ENCODE results near the gene SPRED2. TPM values are rescaled to one million over a fixed set of nuclear protein-coding genes. Genes with fewer than 3 reads are reported as not detected.

SPRED2 gene
- total RNA-seq, 1 donor from 2014 or later = 55.8 TPM

- peaks cover 16% of the 10 kb centered on the region for H3K4me1 Mint-ChIP-seq
- H3K9me3 Mint-ChIP-seq = no peaks in the 10 kb centered on the region
- no peak overlapping the region for H3K27ac Mint-ChIP-seq (ENCODE audit: unreplicated experiment)
- no peaks in the 10 kb centered on the region for H3K36me3 Mint-ChIP-seq (ENCODE audit: low read depth)
- H3K4me3 Mint-ChIP-seq = no peak overlapping the region
- DNase-seq (ENCODE audit: low read depth, low spot score) = no peak
- no peaks in the 10 kb centered on the region for H3K27me3 Mint-ChIP-seq (ENCODE audit: low read depth)
- TF ChIP-seq CTCF (conservative IDR thresholded peaks at IDR 0.05) = no peak
Observed at GRCh38 chr2:65281627-65282351, 150.6 kb downstream of the SPRED2 start.

- Mint-ChIP-seq H3K4me1 (peaks cover 33% of the 10 kb centered on the region), H3K9me3 (no peaks in the 10 kb centered on the region), H3K4me3 (no peak overlapping the region), H3K27ac (ENCODE audit: unreplicated experiment) (no peak overlapping the region), H3K36me3 (ENCODE audit: low read depth) (no peaks in the 10 kb centered on the region), H3K27me3 (ENCODE audit: low read depth) (no peaks in the 10 kb centered on the region)
- TF ChIP-seq CTCF (conservative IDR thresholded peaks at IDR 0.05) = no peak
- DNase-seq (ENCODE audit: low read depth, low spot score) = no peak
Observed at GRCh38 chr2:65279756-65280155, 152.6 kb downstream of the SPRED2 start.

- Mint-ChIP-seq H3K4me3 (no peak overlapping the region), H3K27me3 (ENCODE audit: low read depth) (no peaks in the 10 kb centered on the region), H3K9me3 (no peaks in the 10 kb centered on the region), H3K36me3 (ENCODE audit: low read depth) (no peaks in the 10 kb centered on the region), H3K4me1 (peaks cover 37% of the 10 kb centered on the region), H3K27ac (ENCODE audit: unreplicated experiment) (no peak overlapping the region)
- TF ChIP-seq CTCF (conservative IDR thresholded peaks at IDR 0.05) = no peak
- DNase-seq (ENCODE audit: low read depth, low spot score) = no peak
Observed at GRCh38 chr2:65278531-65278981, 153.8 kb downstream of the SPRED2 start.

GRCh38 chr2:65277791-65278483 is 154.5 kb downstream of the SPRED2 start:
- Mint-ChIP-seq H3K4me1 (peaks cover 37% of the 10 kb centered on the region), H3K4me3 (no peak overlapping the region), H3K27me3 (ENCODE audit: low read depth) (no peaks in the 10 kb centered on the region), H3K27ac (ENCODE audit: unreplicated experiment) (no peak overlapping the region), H3K36me3 (ENCODE audit: low read depth) (no peaks in the 10 kb centered on the region), H3K9me3 (no peaks in the 10 kb centered on the region)
- no peak for DNase-seq (ENCODE audit: low read depth, low spot score)
- no peak for TF ChIP-seq CTCF (conservative IDR thresholded peaks at IDR 0.05)

- no peak for DNase-seq (ENCODE audit: low read depth, low spot score)
Observed at GRCh38 chr2:65277118-65277517, 155.3 kb downstream of the SPRED2 start.

More at GRCh38 chr2:65277118-65277517, 155.3 kb downstream of the SPRED2 start:
- Mint-ChIP-seq H3K36me3 (ENCODE audit: low read depth) (peaks cover 2% of the 10 kb centered on the region), H3K4me1 (peaks cover 37% of the 10 kb centered on the region), H3K9me3 (no peaks in the 10 kb centered on the region), H3K4me3 (no peak overlapping the region), H3K27me3 (ENCODE audit: low read depth) (no peaks in the 10 kb centered on the region), H3K27ac (ENCODE audit: unreplicated experiment) (no peak overlapping the region)
- TF ChIP-seq CTCF (conservative IDR thresholded peaks at IDR 0.05) = no peak
